ENCODE data around the gene PER2. TPM values are rescaled to one million over a fixed set of nuclear protein-coding genes. Genes with fewer than 3 reads are reported as not detected.

The PER2 gene
- total and polyA plus RNA-seq, 9 of the 15 experiments (the other 6 are each of a cell fraction or from before 2014, with no cell fraction given): 1.1 to 10.3 (median 2.9) TPM

- TF ChIP-seq RBBP5 (IDR thresholded peaks at IDR 0.05; ENCODE audit: borderline replicate concordance, insufficient read depth, low read length, poor library complexity, severe bottlenecking) (peak; percentile 39), CEBPZ (IDR thresholded peaks at IDR 0.05; ENCODE audit: borderline replicate concordance, low read depth, low read length) (no peak), NFIX (CRISPR knock-in tag; IDR thresholded peaks at IDR 0.05; ENCODE audit: low read depth) (no peak), L3MBTL2 (IDR thresholded peaks at IDR 0.05) (peak; percentile 89), ZNF212 (CRISPR knock-in tag; IDR thresholded peaks at IDR 0.05) (no peak), HIVEP1 (CRISPR knock-in tag; IDR thresholded peaks at IDR 0.05) (no peak), TBP (optimal IDR thresholded peaks at IDR 0.05; ENCODE audit: low read depth, low read length) (peak; percentile 67), CBX5 (IDR thresholded peaks at IDR 0.05; ENCODE audit: borderline replicate concordance, low read depth) (no peak), PPARD (CRISPR knock-in tag; IDR thresholded peaks at IDR 0.05) (no peak), YBX1 (IDR thresholded peaks at IDR 0.05) (no peak), ZNF740 (CRISPR knock-in tag; IDR thresholded peaks at IDR 0.05) (no peak), ZNF740 (tag; IDR thresholded peaks at IDR 0.05) (no peak), ASH1L (IDR thresholded peaks at IDR 0.05; ENCODE audit: borderline replicate concordance, low read depth, partially characterized antibody) (peak; percentile 72), HDGF (IDR thresholded peaks at IDR 0.05) (no peak), ZNF551 (CRISPR knock-in tag; IDR thresholded peaks at IDR 0.05) (no peak), ZNF146 (CRISPR knock-in tag; IDR thresholded peaks at IDR 0.05; ENCODE audit: unreplicated experiment) (no peak), CBX2 (IDR thresholded peaks at IDR 0.05; ENCODE audit: insufficient read depth, low read length, poor library complexity, severe bottlenecking) (no peak), ZNF518B (CRISPR knock-in tag; IDR thresholded peaks at IDR 0.05) (no peak), HDAC6 (IDR thresholded peaks at IDR 0.05; ENCODE audit: low read depth, low read length) (no peak)
Observed at GRCh38 chr2:238288650-238289573, 502 bp upstream of the PER2 start (continued).

Measured in K562 (cell line).